Measurements from ENCODE around the gene PRPF8.
A peak's percentile ranks its signal among the peaks of the same experiment; 100 is the strongest.
"Not testable (repeated sequence)": the region's sequence is repeated elsewhere in the genome, so short reads cannot be mapped to it uniquely, and the experiment has no call there.

The PRPF8 gene

DNA sequence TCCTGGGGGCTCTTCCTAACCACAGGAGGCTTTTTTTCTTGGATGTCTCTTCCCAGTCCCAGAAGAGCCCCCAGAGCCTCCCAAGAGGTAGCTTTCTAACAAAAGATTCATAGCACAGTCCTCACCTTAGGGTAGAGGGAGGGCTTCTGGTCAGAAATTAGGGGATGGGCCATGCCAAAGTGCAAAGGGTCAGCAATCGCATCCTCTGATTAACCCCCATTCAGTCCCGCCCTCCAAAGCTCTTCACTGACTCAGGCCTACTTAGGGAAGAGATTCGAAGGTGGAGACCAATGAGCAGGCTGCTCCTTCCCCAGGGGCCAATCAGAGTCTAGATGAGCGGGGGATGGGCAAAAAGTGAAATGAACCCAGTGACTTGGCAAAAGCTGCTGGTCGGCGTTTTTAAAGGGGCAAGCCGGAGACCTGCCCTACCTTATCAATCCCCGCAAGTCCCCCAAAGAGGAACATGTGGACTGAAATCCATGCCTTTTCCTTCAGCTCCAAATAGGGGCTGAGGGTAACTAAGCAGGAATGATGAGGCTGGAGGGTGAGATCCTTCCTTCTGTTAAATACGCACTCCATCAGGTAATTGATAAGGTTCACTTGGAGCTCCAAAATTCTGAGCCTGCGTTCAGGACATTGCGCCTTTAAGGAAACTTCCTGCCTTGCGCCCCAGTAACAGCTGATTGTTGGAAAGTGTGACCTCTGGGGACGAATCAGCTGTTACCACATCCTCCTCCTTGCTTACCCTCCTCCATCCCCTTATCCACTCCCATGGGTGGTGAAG, 32.4 kb upstream of the PRPF8 start:
- FAIRE-seq (no peak), DNase-seq (ENCODE audit: low spot score) (peak; percentile 84)

DNA sequence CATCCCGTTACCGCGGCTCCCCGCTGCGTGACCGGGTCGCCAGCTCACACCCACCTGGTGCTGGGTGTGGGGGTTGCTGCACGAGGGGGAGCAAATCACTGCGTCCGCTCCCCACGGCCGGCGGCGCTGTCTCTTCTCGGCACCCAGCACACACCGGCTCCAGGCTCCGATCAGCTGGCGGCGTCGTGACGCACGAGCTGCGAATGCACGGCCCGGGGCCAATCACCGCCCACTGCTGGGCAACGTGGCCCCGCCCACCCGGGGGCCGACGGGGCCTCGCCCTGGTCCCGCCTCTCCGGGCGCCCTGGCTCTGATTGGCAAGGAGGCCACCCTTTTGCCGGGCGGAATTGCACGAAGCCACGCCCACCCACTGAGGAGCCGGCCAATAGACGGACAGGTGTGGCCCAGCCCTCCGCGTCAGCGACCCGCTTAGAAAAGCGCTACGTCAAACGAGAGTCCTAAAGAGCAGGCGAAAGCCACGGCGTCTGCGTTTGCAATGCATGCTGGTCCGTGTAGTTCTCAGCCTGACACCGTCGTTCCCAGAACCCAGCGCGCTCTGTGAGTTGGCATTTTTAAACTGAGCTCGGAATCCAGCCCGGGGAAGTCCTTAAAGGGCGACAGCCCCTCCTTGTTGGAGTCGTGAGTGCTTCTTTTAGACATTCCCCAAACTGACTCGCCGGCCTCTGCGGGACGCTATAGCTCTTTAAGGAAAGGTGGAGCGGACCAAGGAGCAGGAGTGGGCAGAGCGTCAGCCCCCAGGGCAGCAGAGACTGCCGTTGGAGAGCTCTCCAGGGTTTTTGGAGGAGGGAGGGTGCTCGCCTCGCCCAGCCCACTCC, 31.6 kb upstream of the PRPF8 start:
- FAIRE-seq (peak; percentile 81), DNase-seq (ENCODE audit: low spot score) (peak; percentile 97)

DNA sequence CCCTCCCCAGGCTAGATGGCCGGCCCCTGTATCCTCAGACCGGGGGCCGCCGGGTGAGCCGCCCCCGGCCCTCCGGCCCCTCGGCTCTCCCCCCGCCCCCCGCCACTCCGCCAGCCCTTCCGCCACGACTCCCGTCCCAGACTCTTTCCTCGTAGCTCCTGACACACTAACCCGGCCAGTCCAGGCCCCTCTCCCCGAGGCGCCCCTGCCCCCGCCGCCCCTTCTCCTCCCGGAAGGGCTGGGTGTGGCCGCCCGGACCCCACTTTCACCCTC, 31.1 kb upstream of the PRPF8 start:
- DNase-seq (ENCODE audit: low spot score) (no peak), FAIRE-seq (no peak)

DNA sequence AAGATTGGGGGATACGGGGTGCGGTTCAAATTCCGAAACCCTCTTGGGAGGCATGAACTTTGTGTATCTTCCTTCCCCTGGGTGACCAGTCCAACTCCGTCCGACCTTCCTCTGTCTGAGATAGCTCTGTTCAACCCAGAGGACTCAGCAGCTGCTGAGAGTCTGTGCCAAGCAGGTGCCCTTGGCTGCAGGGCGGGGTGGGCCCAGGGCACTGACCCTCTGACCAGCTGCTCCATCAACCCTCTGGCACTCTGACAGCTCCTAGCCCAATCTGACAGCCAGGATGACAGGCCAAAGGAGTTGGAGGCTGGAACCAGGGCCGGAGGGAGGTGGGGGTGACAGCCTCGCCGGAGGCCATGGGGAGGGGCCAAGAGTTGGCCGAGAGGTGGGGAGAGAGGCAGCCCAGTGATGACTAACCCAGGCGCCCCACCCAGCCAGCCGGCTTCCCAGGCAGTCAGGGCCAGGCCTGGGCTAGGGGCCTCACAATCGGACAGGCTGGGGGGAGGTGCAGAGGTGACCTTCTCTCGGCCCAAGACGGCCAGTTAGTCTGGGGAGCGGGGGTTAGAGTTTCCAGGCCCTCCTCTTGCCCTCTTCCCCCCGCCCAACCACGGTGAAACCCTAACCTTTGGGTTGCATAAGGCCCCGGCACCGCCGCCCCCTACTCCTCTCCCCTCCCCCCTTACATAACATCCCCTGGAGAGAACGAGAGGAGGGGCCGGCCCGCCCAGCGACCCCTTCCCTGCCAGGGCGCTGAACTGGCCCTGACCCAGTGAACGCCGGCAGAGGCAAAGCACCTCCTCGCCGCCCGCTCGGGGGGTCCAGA, 30.5 kb upstream of the PRPF8 start:
- DNase-seq (ENCODE audit: low spot score) (peak; percentile 67), FAIRE-seq (no peak)

DNA sequence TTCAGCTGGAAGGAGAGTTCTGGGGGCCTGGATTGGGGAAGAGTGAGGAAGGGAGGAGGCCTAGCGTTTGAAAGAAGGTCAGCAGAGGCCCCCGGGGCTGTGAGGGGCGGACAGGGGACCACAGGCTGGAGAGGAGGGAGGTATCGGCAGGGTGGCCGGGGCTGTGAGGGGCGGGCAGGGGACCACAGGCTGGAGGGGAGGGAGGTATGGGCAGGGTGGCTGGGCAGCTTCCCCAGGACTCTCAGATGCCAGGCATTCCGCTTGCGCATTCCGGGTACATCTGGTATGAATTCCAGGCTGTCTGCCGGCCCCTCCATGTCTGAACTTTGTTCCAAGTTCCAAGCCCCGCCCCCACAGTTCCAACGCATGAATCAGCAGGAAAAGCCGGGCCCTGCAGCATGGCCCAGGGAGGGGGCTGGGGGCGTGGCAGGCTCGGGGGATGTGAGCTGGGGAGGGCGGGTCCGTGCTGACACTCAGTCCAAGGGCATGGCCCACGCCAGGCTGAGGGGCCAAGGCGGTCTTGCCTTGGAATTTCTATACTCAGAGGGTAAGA, 29.8 kb upstream of the PRPF8 start:
- peak; percentile 82 for DNase-seq (ENCODE audit: low spot score)

DNA sequence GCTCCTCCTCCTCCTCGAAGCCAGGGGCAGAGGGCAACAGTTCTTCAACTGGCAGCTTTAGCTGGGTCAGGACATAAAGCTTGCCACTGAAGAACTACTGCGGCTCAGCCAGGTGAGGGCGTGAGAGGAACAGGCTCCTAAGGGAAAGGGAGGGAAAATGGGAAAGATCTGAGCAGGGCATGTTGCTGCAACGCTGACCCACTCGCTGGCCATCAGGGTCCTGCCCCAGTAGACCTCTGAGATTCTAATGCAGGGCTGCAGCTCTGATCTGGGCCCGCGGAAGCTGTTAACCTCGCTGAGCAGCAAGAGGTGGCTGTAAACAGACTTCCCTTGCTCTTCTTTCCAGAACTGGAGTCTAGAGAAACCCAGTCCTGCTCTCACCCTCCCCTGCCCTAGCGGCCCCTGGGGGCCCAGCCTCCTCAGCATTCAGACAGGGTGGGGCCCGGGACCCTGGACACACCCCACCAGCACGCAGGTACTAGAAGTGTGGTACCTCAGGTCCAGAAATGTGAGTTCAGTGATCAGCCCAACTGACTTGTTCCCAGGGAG, 29.3 kb upstream of the PRPF8 start:
- no peak for FAIRE-seq
- peak; percentile 38 for DNase-seq (ENCODE audit: low spot score)

More for the DNA sequence above, 29.8 kb upstream of the PRPF8 start:
- FAIRE-seq, result no peak

DNA sequence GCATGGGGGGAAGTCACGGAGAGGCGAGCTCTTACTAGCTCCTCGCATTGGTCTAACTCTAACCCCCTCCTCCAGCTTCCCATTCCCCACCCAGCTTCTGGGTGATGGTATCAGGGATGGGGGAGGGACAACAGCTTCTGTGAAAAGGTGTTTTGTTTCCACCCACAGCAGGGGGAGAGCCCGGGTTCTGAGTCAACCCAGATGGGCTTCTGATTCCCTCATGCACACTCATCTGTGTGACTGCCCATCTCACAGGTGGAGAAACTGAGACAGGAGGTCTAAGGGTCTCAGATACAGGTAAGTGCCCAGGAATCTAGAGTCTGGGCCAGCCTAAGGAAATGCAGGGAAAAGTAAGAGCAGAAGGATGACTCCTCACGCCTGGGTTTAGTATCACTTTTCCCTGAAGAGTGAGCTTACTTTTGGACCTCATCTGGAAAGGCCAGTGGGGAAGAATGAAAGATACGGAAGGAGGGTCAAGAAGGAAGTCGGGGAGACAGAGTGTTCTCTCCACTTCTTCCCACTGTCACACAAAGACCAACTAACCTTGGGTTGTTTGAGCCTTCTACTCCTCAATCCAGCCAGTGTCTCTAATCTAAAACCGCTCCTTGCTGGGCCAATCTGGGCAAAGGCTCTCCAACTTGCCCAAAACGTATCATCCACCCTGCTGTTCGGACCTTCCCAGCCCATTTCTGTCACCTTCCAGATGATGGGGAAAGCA, 28.7 kb upstream of the PRPF8 start:
- DNase-seq (ENCODE audit: low spot score) (no peak), FAIRE-seq (no peak)

DNA sequence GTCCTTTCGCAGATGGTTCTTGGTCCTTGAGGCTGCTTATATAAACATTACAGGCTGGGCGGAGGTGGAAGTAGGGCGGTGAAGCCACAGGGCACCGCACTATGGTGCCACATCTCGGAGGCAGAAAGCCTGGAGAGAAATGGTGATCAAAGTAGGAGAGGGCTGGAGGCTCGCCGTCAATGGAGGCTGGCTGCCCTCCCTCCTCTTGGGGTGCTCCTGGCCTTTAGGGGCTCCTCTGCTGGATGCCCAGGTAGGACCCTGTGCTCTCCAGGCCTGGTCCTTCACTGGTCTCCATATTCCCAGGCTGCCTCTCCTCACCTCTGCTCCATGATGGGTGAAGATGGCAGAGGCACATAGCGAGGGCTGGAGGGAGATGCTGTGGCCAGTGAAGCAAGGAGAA, 27.6 kb upstream of the PRPF8 start:
- FAIRE-seq (no peak), DNase-seq (ENCODE audit: low spot score) (no peak)

DNA sequence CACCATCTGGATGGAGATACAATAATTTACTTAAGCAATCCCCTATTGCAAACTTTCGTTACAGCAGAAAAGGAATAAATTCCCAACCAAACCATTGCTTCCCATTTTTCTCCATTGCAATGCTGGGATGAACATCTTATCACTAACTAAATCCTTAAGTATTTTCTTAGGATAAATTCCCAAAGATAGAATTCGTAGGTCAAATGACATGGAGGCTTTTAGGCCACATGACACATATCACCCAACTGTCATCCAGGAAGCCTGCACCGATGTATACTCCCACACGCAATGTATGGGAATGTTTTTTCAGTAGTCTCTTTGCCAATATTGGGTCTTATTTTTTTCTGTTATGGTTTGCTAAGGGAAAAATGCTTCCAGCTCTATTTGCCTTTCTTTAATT, 27.1 kb upstream of the PRPF8 start:
- DNase-seq (ENCODE audit: low spot score) (no peak), FAIRE-seq (no peak)

DNA sequence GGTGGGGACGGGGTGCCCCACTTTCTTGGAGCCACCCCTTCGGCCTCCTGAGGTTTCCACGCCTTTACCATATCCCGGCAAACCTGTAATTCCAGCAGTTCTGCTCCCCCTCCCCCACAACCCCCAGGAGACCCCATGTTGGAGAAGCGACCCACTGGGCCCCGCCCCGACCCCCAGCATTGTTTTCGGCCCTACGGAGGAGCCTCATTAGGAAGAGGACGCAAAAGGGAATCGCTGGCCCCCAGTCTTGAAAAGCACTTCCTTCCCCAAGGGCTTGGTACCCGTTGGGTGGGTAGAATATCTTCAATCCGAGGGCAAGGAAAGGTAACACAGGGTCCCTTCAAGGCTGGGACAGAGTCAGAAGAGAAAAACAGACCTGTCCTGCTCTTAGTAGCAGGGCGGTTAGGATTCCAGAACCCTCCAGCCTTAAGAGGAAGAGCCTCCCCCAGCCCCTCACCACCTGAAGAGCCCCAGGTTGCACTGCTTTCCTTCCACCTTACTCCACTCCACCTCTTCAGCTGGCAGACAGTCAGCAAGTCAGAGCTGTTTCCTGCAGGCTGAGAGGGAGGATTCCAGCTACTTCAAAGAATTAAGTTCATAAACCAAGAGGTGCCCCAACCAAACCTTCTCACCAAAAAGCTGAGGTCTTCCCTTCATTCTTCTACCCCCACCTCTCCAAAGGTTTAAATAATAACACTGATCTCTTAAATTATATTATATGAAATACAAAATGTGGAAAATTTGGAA, 26.3 kb upstream of the PRPF8 start:
- no peak for FAIRE-seq
- DNase-seq (ENCODE audit: low spot score), result no peak

DNA sequence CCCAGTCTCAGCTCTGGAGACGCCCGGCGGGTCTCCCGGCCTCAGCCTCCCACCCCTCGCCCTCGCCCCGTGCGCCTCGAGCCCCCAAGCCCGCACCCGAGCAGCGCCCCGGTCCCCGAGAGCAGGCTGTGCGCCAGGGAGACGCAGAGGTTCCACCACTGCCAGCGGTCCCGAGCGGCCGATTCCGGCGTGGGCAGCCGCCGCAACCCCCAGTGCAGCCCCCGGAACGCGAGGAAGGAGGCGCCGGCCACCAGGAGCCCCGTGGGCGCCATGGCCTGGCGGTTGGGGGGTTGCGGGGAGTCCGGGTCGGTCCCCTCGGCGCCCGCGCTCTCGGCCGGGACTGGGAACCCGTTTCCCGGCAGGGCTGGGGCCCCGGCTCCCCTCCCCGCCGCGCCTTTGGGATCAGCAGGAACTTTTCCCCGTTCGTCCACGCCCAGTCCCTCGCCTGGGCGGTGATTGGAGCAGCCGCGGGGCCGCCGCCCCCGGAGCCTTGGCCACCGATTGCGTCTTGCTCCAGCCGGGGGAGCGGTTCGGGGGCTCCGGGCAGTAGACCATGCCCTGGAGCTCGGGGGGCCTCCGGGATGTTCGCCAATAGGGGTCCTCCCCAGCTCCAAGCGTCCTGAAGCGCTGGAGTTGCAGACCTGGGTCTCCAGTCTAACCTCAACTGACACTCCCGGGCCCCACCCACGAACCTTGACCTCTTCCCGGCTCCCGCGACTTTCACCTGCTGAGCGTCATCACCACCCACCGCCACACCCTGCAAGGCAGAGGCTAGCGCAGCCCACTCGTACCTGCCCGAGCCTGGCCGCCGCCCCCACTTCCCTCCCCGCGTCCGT, 25.5 kb upstream of the PRPF8 start, which contains the start of gene TLCD2:
TLCD2 (minus strand) TSS at position 407 of the 836 bp plus-strand sequence; CDS start at position 272, 135 bp downstream.
- FAIRE-seq (no peak), DNase-seq (ENCODE audit: low spot score) (peak; percentile 69)

DNA sequence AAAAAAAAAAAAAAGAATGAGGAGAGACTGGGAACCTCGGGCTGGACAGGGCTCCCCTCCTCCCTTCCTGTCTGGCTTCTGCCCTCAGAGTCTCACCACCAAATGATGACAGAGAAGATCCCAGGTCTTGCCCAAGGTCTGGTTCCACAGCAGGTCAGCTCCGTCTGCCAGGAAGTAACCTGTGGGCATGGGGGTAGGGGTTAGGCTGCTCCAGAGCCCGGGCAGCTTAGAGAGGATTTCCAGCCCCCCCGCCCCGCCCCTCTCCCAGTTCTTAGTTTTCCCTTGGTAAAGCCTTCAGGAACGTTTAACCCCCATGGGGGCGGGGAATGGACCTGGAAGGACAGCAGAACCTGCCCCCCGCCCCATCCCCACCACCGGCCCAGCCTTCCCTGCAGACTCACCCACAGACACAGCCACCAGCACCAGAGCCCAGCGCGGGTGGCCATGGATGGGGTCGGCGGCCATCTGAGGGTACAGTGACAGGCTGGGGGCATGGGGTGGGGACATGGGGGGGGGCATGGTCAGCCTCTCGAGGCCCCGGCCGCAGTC, 24.8 kb upstream of the PRPF8 start:
- FAIRE-seq (no peak), DNase-seq (ENCODE audit: low spot score) (no peak)

DNA sequence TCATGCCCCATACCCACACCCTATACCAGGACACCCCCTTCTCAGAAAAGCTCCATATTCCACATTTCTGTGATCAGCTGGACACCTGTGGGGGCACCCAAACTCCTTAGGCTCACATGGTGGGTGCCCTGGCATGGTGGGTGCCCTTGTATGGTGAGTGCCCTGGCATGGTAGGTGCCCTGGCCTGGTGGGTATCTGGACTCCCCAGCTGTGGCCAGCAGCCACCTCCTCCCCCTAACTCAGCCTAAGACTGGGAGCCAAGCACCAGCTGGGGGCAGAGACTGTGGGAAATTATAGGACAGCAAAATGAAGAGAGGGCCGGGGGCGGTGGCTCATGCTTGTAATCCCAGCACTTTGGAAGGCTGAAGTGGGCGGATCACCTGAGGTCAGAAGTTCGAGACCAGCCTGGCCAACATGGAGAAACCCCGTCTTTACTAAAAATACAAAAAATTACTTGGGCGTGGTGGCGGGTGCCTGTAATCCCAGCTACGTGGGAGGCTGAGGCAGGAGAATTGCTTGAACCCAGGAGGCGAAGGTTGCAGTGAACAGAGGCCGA, 24.2 kb upstream of the PRPF8 start:
- FAIRE-seq; DNase-seq (ENCODE audit: low spot score): not testable (repeated sequence)

DNA sequence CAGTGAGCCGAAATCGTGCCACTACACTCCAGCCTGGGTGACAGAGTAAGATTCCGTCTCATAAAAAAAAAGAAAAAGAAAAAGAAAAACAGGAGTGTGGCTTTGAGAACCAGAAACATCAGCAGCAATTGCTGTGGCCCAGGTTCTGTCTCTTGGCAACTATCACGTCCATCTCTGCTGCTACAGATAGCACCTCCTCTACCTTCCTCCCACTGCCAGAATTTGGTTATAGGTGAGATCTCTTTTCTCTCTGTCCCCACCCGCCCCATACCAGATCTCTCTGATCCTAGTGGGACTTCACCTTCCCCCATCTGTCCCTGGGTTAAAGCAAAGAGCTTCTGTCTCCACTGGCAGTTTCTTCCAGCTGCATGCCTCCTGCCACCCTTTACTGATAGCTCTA, 22.4 kb upstream of the PRPF8 start:
- FAIRE-seq (no peak), DNase-seq (ENCODE audit: low spot score) (no peak)

DNA sequence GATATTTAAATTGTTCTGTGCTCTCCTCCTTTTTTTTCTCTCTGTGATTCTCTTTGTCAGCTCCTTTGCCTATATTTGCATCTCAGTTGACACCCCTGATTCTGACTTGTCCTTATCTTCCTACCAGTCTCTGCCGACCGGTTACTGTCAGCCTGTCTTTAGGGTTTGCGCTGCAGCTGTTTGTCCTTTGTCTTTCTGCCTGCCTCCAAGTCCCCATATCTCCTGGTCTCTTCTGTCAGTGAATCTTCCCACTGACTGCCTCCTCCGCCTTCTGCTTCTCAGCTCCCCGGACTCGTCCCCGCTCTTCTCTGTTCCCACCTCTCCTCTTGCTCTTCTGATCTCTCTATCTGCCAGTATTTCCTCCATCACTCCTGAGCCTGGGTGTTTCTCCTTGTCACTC, 20.3 kb upstream of the PRPF8 start:
- FAIRE-seq (no peak), DNase-seq (ENCODE audit: low spot score) (no peak)

DNA sequence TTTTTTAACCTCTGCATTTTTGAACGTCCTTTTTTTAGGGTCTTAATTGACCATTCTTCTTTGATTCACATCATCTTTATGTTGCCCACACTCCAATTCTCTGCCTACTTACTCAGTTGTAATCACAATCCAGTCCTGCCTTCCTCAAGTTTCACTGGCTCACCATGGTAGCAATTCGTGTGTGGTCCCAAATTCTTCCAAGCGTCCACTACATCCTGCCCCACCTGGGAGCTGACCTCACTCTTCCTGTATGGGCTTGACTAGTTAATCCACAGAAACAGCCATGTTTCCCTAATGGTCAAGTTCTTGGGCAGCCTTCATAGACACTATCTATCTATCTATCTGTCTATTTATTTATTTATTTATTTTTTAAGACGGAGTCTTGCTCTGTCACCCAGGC, 18.4 kb upstream of the PRPF8 start:
- DNase-seq (ENCODE audit: low spot score), result no peak
- no peak for FAIRE-seq

DNA sequence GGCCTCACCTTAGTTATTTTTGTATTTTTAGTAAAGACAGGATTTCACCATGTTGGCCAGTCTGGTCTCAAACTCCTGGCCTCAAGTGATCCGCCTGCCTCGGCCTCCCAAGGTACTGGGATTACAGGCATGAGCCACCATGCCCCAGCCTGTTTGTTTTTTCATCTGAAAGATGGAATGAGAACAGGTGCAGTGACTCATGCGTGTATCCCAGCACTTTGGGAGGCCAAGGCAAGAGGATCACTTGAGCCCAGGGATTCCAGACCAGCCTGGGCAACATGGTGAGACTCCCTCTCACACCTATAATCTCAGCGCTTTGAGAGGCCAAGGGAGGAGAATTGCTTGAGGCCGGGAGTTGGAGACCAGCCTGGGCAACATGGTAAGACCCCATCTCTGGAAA, 15.2 kb upstream of the PRPF8 start:
- not testable (repeated sequence) for FAIRE-seq; DNase-seq (ENCODE audit: low spot score)

DNA sequence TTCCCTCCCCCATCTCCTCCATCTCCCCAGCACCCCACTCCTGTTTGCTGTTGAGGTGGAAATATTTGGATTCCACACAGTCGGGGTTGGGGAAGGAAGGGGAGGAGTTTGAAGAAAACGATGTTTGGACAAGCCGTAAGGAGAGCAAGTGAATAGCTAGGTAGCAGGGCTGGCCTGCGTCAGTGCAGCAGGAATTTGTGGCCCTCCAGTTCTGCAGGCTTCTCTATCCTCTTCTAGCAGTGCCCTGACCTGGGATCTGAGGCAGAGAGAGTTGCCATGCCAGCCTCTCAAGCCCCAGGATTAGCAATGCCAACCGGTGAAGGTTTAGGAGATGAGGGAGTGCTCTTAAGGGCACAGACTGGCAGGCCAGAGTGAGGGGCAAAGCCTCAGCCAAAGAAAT, 13.0 kb upstream of the PRPF8 start:
- no peak for FAIRE-seq

More for the DNA sequence above, 13.0 kb upstream of the PRPF8 start:
- no peak for DNase-seq (ENCODE audit: low spot score)
